NCI-H446 treated with DMSO at 0.1 percent for 48 hours (cell line): Measurements from ENCODE around the gene TRIM46.
"Not testable (repeated sequence)": the region's sequence is repeated elsewhere in the genome, so short reads cannot be mapped to it uniquely, and the experiment has no call there.

ENCODE experiments used
- DNase-seq: peaks from one replicate; lab custom pipeline; 2025; lab: John Stamatoyannopoulos, UW

Gene TRIM46

GRCh38 chr1:155206891-155207805, 33.5 kb downstream of the TRIM46 start:
- DNase-seq: peak; percentile 77

GRCh38 chr1:155207806-155208540, 34.3 kb downstream of the TRIM46 start, which contains the start of gene THBS3:
Gene THBS3, minus strand, starts transcription at chr1:155207897. Its CDS starts 21 bp downstream, at chr1:155207876.
- peak; percentile 60 for DNase-seq

- peak; percentile 65 for DNase-seq
Observed at GRCh38 chr1:155208541-155209311, 35.1 kb downstream of the TRIM46 start, which contains the start of gene MTX1. Gene MTX1, plus strand, starts transcription at chr1:155208695. Its CDS starts 110 bp downstream, at chr1:155208805.

GRCh38 chr1:155209312-155209721, 35.7 kb downstream of the TRIM46 start:
- no peak for DNase-seq

GRCh38 chr1:155210314-155211104, 36.9 kb downstream of the TRIM46 start:
- no peak for DNase-seq

GRCh38 chr1:155211381-155212050, 37.9 kb downstream of the TRIM46 start:
- not testable (repeated sequence) for DNase-seq

GRCh38 chr1:155212051-155212440, 38.4 kb downstream of the TRIM46 start:
- not testable (repeated sequence) for DNase-seq

- DNase-seq: not testable (repeated sequence)
Observed at GRCh38 chr1:155214702-155215101, 41.1 kb downstream of the TRIM46 start.

GRCh38 chr1:155218854-155219591, 45.4 kb downstream of the TRIM46 start:
- no peak for DNase-seq

GRCh38 chr1:155219592-155220031, 46.0 kb downstream of the TRIM46 start:
- no peak for DNase-seq

- DNase-seq: not testable (repeated sequence)
Observed at GRCh38 chr1:155220211-155220965, 46.7 kb downstream of the TRIM46 start.

- DNase-seq: no peak
Observed at GRCh38 chr1:155223047-155223446, 49.4 kb downstream of the TRIM46 start.

GRCh38 chr1:155225404-155225759, 51.7 kb downstream of the TRIM46 start:
- DNase-seq: not testable (repeated sequence)

GRCh38 chr1:155226188-155226909, 52.7 kb downstream of the TRIM46 start:
- DNase-seq: peak; percentile 77

GRCh38 chr1:155226910-155227260, 53.2 kb downstream of the TRIM46 start:
- no peak for DNase-seq

GRCh38 chr1:155227261-155228095, 53.8 kb downstream of the TRIM46 start:
- peak; percentile 99 for DNase-seq

- no peak for DNase-seq
Observed at GRCh38 chr1:155228096-155228427, 54.4 kb downstream of the TRIM46 start.

- DNase-seq: not testable (repeated sequence)
Observed at GRCh38 chr1:155231302-155231701, 57.7 kb downstream of the TRIM46 start.
